ENCODE results near the gene AUH.

- TF ChIP-seq TCF12 (IDR thresholded peaks at IDR 0.05; ENCODE audit: low read depth), result no peak
- no peak for TF ChIP-seq REST (IDR thresholded peaks at IDR 0.05; ENCODE audit: low read depth)
- TF ChIP-seq TAF1 (IDR thresholded peaks at IDR 0.05; ENCODE audit: low read depth), result no peak
- TF ChIP-seq CREB1 (IDR thresholded peaks at IDR 0.05; ENCODE audit: low read depth), result no peak
- TF ChIP-seq, protein P1, sequence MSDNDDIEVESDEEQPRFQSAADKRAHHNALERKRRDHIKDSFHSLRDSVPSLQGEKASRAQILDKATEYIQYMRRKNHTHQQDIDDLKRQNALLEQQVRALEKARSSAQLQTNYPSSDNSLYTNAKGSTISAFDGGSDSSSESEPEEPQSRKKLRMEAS (IDR thresholded peaks at IDR 0.05), result no peak
- no peak for TF ChIP-seq EP300 (IDR thresholded peaks at IDR 0.05; ENCODE audit: borderline replicate concordance)
- no peak for TF ChIP-seq EGR1 (IDR thresholded peaks at IDR 0.05)
Measured at GRCh38 chr9:91187311-91187964, 174.3 kb downstream of the AUH start.

Measured in Ishikawa (cell line).